Measurements from ENCODE around the gene CEP95.
"Not testable (repeated sequence)": the region's sequence is repeated elsewhere in the genome, so short reads cannot be mapped to it uniquely, and the experiment has no call there.

The CEP95 gene, protein sequence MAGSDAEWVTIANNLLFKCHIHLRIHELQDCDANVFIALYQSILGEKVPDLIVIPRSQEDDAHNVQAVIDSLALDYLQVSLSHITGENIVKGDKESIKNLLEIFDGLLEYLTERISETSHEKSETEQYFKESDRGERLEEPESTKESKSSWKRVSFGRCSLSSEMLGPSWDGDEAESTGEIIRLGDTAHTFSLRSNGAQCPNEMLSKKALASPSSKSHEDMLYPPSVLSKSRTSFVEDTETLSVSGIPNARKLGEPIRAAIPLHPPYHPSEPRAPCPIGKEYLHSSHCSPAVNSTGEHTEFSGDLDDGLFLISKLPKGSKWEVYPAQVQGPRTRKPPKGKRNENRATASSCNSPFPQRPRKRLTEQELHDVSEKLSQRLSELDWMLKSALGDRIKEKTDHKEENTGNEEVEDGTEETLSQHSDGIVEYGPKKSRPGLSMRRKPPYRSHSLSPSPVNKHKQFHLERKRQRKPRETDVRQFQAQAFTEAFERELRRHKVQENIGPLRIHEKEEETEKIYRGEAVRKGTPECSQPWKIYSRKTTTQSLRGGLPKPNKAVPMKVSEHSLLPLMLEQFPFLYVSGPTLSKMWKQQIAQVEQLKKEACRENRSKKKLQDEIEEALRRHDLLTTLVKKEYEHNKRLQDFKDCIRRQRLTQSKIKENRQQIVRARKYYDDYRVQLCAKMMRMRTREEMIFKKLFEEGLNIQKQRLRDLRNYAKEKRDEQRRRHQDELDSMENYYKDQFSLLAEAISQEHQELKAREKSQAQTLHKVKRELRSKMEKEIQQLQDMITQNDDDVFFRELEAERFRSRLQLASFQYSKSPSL

DNA sequence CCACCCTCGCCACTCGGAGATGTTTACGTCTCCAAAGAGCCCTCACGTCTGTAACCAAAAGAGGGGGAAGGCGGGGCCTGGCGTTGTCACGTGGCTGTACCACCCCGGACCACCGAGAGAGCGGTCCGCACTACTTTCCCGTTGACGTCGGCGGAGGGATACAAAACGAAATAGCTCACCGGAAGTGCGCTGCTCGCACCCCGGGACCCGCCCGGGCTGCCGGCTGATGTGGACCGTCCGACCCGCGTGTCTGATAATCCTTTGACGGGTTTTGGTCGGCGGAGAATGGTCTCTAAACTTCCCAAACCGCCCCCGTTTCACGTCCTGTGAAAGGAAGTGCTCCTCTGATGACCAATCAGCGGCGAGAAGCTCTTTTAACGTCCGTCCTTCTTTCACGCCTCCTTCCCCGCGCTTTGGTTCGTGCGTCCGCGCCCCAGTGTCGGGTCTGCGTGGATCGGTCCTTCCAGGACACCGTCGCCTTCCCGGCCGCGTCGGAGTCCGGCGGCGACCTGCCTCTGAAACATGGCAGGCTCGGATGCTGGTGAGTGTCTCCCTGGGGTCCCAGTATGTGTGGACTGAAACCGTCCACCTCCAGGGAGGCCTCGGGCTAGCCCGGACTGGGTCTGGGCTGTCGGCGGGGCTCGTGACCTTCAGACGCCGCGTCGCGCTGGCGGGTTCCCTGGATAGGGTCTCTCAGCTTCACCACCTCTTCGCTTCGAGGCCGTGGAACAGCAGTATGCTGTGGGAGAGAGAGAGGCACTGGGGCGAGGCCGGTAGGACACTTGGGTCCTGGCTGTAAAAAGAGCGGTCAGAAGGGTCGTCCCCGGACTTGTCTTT, at the start of gene CEP95:
Gene CEP95 (plus strand): TSS at position 402 of the 837 bp plus-strand sequence. CDS start 121 bp downstream, at position 523.
- peak; percentile 90 to 91 for DNase-seq

DNA sequence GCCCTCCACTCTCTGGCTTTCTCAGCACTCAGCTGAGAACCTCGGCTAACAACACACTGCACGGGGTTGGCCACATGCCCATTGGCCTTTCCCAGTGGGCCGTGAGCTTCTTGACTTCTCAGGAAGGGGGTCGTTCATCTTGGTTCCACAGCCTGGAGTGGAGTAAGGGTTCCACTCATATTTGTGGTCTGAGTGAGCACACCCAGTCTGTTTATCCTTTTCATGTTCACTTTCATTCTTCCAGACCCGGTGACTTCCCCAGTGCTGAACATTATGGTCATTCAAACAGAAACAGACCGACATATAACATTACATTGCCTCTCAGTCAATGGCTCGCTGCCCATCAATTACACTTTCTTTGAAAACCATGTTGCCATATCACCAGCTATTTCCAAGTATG, 49.6 kb upstream of the CEP95 start:
- DNase-seq: no peak

DNA sequence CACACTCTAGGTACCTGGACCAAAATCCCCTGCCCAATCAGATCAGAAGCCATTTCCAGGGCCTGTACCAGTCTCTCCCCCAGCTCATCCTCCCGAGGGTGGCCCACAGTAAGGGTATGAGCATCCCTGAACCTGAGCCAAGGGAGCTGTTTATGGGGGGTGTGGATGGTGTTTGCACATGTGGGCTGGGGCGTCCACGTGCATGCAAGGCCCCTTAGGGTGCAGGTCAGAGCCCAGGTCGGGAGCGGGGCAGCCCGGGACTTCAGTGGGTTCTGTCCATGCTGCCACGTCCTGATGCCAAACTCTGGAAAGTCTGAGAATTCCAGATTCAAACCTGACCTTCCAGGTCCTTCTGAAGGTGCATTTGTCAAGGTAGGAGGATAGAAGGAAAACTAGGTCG, 48.0 kb upstream of the CEP95 start:
- DNase-seq: no peak

DNA sequence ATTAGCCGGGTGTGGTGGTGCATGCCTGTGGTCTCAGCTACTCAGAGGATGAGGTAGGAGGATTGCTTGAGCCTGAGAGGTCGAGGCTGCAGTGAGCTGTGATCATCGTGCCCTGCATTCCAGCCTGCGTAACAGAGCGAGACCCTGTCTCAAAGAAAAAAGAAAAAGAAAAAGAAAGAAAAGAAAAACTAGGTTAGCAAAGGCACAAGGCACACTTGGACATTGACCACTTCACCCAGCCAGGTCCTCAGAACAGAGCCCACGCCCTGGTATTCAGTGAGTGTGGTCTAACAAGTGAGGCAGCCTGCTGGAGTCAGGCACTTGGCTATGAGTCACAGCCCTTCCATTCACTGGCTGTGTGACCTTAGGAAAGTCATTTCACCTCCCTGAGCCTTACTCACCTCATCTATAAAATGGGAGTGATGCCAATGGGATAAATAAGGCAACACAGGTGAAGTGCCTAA, 47.5 kb upstream of the CEP95 start:
- no peak for DNase-seq

DNA sequence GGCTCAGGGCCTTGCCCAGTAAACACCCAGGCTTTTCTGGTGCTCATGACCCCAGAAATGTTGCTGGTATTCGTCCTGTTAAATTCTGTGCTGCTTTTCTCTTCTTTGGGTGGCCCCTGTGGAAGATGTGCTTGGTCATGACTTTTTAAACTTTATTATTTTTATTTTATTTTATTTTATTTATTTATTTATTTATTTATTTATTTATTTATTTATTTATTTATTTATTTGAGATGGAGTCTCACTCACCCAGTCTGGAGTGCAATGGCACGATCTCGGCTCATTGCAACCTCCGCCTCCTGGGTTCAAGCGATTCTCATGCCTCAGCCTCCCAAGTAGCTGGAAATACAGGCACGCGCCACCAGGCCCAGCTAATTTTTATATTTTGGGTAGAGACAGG, 47.0 kb upstream of the CEP95 start:
- not testable (repeated sequence) for DNase-seq

DNA sequence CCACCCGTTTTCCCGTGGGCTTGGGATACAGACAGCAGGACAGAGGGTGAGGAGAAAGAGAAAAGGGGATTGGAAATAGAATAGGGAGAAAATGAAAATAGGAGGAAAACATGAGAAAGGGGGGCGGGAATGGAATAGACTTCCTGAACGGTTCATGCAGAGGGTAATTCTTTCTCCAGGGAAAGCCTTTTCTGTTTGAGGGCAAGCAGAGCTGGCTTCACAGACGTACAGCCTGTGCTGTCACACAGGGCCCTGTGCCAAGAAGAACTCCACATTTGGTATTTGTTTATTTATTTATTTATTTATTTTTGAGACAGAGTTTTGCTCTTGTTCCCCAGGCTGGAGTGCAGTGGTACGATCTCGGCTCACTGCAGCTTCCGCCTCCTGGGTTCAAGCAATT, 45.8 kb upstream of the CEP95 start:
- no peak for DNase-seq

DNA sequence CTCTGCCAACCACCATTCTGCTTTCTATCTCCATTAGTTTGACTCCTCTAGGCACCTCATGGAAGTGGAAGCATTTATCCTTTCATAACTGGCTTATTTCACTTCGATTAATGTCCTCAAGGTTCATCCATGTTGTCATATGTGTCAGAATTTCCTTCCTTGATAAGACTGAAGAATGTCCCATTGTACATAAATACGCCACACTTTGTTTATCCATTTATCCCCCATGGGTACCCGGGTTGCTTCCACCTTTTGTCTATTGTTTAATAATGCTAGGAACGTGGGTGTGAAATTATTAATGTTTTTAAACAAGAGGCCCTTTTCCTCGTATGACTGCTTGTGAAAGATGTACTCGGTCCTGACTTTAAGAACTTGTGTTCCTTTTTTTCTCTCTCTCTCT, 45.0 kb upstream of the CEP95 start:
- DNase-seq: no peak

DNA sequence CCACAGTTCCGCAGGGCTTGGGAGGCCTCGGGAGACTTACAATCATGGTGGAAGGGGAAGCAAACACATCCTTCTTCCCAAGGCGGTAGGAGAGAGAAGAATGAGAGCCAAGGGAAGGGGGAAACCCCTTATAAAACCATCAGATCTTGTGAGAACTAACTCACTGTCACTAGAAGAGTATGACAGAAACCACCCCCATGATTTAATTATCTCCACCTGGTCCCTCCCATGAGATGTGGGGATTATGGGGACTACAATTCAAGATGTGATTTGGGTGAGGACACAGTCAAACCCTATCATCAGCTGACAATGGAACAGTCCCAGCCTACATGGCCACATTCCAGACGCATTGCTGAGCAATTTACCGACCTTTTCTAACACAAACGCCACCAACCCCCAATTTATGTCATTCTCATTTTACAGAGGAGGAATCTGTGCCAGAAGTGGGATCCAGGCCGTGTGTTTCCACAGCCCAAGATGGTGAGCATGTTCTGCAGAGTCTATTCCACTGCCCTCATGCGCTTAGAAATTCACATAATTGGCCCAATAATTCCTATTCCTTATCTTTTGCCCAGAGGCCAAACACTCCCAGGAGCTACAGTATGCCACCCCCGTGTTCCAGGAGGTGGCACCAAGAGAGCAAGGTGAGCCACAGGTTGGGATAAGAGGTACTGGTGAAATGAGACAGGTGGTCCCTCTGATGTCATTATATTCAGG, 40.6 kb upstream of the CEP95 start:
- no peak for DNase-seq

DNA sequence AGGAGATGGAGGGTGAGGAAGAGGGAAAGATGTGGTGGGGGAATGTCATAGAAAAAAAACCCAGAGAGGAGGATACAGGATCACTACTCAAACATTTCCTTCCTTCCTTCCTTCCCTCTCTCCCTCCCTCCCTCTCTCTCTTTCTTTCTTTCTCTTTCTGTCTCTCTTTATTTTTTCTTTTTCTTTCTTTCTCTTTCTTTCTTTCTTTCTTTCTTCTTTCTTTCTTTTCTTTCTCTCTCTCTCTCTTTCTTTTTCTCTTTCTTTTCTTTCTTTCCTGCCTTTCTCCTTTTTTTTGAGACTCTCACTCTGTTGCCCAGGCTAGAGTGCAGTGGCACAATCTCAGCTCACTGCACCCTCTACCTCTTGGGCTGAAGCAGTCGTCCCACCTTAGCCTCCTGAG, 39.9 kb upstream of the CEP95 start:
- DNase-seq: not testable (repeated sequence)

- no peak for DNase-seq
Observed at GRCh38 chr17:64470625-64471024, 36.2 kb upstream of the CEP95 start.

DNA sequence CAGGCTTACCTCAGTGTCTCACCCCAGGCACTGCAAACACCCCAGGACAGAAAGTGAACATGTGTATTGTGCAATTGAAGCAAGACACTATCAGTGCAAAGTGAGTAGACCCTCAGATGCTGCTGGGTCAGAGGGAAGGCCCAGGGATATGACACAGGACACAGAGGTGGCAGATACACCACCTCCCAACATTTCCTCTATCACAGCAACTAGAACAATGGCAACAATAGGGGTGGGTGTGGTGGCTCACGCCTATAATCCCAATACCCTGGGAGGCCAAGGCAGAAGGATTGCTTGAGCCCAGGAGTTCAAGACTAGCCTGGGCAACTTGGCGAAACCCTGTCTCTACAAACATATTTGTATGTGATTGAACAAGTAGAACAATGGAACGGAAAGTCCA, 35.3 kb upstream of the CEP95 start:
- no peak for DNase-seq

DNA sequence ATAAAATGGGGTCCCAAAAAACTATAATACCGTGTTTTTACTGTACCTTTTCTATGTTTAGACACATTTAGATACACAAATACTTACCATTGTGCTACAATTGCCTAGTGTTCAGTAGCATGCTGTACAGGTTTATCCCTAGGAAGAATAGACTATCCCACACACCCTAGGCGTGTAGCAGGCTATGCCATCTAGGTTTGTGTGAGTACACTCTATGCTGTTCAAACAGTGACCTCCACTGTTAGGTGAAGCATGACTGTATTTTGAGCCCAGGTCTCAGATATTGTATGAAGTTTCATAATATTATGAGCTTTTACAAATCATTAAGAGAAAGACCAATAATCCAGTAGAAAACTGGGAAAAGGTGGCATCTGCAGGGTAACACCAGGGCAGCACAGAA, 34.2 kb upstream of the CEP95 start:
- DNase-seq: no peak

DNA sequence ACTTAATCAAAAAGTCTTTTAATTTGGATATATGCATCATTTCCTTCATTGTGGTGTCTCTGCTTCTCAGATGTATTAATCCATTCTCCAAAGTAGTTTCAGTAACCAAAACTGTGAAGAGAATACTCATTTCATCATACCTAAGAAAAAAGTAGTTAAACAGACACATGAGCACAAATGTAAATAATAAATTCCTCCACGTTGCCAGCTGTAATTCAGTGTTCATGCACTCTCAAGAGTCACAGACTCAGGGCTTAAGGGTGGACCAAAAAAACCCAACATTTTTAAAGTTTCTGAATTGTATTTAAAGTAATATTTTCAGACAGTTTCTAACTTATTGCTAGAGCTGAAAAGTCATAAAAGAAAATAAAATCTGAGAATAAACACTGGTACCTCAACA, 28.9 kb upstream of the CEP95 start:
- no peak for DNase-seq

- DNase-seq: no peak
Observed at GRCh38 chr17:64480951-64481350, 25.8 kb upstream of the CEP95 start.

DNA sequence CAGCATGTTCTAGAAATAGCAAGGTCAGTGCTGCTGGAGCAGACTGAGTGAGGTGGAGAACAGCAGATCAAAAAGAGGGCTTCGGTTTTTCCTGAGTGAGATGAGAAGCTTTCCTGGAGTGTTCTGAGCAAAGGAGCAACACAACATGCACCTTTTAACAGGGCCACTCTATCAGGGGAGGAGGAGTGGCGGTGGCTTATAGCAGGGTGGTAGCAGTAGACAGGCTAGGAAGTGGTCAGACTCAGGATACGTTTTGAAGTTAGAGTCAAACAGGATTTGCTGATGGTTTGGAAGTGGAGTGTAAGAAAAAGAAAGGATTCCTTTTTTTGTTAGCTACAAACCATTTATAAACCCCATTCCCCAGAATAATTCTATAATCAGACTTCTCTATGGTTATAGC, 22.4 kb upstream of the CEP95 start:
- no peak for DNase-seq

GRCh38 chr17:64488301-64488700, 18.5 kb upstream of the CEP95 start:
- no peak for DNase-seq

DNA sequence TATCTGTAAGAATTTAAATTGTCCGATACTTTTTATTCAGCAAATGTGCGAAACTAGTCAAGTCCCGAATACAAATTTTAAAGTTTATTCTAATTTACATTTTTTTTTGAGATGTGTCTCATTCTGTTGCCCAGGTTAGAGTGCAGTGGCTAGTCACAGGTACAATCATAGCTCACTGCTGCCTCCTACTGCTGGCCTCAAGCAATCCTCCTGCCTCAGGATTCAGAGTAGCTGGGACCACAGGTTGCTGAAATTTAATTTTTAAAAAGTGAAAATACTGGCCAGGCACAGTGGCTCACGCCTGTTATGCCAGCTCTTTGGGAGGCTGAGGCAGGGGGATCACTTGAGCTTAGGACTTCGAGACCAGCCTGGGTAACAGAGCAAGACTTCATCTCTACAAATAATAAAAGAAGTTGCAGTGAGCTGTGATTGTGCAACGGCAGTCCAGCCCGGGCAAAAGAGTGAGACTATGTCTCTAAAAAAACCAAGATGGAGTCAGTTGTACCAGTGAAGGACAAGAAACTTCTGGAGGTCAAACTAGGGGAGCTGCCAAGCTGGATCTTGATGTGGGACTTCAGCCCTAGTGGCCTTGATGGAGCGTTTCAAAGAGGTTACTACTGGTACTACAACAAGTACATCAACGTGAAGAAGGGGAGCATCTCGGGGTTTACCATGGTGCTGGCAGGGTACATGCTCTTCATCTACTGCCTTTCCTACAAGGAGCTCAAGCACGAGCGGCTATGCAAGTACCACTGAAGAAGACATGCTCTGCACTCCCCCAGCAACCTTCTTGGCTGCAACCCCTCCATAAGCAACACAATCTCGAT, 15.5 kb upstream of the CEP95 start:
- DNase-seq: peak; percentile 42 to 47

- no peak for DNase-seq
Observed at GRCh38 chr17:64491994-64492393, 14.8 kb upstream of the CEP95 start.

- no peak for DNase-seq
Observed at GRCh38 chr17:64492481-64493109, 14.2 kb upstream of the CEP95 start.

DNA sequence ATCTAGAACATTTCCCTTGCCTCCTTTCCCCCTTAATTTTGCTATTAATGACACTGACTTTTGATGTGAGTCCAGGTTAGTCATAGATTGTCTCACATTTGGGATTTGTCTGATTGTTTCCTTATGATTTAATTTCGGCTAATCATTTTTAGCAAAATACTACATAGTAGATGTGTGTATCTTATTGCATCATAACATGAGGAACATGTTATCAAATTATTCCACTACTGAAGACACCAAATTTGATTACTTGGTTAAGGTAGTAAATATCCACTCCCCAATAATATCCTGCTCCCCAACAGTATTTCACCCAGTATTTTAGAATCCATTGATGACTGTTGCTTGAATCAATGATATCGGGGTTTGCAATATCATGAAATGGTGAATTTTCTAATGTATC, 12.7 kb upstream of the CEP95 start:
- DNase-seq: no peak

DNA sequence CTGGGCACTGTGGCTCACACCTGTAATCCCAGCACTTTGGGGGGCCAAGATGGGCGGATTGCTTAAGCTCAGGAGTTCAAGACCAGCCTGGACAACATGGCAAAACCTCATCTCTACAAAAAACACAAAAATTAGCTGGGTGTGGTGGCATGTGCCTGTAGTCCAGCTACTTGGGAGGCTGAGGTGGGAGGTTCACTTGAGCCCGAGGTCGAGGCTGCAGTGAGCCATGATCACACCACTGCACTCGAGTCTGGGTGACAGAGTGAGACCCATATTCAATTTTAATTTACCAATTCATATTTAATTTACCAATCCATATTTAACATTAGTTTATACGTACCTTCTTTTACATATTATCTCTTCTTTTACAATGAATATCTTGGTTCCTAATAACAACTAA, 11.5 kb upstream of the CEP95 start:
- not testable (repeated sequence) for DNase-seq
